HFF-Myc (cell line): ENCODE measurements around the gene CSF3R.

Experiments used
- DNase-seq: peaks from one replicate; pipeline ENCODE4 v3.0.0-alpha.2; 2011; ENCODE audit warnings: low read depth; ENCODE audit errors: extremely low read depth
- H3K4me3 ChIP-seq: replicated peaks from 2 replicates; pipeline ENCODE4 v1.5.1; 2011; ENCODE audit warnings: low read depth, mild to moderate bottlenecking, control low read depth, low read length
- TF ChIP-seq, protein P1 (sequence below): IDR thresholded peaks from 2 replicates; pipeline ENCODE4 v1.5.1; 2012; ENCODE audit warnings: mild to moderate bottlenecking, low read depth, low read length, control low read depth; ENCODE audit errors: missing control alignments

Gene CSF3R

DNA sequence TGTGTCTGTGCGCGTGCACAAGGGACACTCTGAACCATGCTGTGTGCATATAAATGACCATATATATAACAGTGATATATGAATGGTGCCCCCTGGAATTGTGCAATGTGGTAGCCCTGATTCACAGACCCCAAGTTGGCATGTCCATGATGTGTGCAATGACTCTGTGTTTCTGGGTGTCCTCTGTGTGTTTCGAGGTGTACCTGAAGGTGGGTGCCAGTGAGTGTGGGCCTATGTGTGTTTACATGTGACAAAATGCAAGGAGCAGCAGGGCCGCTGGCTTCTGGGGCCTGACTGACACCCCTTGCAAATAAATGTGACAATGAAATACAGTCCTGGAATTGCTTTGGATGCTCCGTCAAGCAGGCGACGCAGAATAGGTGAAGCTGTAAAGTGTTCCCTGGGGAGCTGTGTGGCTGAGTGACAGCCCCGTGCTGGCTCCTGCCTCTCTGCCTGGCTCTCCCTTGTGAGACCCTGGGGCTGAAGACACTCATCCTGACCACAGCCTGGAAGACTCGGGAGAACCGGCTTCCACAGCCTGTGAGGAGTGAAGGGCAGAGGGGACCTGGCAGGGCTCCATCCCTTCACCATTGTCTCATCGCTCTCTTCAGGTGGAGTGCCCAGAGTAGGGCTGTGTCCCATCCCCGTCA is 38.2 kb upstream of the CSF3R start:
- H3K4me3 ChIP-seq: no peak overlapping the region
- TF ChIP-seq, protein P1, sequence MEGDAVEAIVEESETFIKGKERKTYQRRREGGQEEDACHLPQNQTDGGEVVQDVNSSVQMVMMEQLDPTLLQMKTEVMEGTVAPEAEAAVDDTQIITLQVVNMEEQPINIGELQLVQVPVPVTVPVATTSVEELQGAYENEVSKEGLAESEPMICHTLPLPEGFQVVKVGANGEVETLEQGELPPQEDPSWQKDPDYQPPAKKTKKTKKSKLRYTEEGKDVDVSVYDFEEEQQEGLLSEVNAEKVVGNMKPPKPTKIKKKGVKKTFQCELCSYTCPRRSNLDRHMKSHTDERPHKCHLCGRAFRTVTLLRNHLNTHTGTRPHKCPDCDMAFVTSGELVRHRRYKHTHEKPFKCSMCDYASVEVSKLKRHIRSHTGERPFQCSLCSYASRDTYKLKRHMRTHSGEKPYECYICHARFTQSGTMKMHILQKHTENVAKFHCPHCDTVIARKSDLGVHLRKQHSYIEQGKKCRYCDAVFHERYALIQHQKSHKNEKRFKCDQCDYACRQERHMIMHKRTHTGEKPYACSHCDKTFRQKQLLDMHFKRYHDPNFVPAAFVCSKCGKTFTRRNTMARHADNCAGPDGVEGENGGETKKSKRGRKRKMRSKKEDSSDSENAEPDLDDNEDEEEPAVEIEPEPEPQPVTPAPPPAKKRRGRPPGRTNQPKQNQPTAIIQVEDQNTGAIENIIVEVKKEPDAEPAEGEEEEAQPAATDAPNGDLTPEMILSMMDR: no peak
- no peak for DNase-seq

DNA sequence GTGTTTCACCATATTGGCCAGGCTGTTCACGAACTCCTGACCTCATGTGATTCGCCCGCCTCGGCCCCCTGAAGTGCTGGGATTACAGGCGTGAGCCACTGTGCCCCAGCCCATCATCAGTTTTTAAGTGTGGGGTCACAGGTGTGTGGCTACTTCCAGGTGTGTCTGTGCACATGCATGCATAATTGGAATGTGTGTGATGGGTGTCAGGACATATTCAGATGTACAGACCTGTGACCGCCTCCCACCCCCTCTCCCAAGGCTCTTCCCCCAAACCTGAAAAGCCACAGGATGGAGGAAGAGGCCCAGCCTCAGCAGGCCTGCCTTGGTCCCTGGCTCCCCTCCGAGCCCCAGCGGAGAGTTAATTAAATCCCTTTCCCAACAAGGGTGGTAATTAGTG is 37.3 kb upstream of the CSF3R start:
- H3K4me3 ChIP-seq: no peak overlapping the region
- TF ChIP-seq, protein P1: no peak
- no peak for DNase-seq

DNA sequence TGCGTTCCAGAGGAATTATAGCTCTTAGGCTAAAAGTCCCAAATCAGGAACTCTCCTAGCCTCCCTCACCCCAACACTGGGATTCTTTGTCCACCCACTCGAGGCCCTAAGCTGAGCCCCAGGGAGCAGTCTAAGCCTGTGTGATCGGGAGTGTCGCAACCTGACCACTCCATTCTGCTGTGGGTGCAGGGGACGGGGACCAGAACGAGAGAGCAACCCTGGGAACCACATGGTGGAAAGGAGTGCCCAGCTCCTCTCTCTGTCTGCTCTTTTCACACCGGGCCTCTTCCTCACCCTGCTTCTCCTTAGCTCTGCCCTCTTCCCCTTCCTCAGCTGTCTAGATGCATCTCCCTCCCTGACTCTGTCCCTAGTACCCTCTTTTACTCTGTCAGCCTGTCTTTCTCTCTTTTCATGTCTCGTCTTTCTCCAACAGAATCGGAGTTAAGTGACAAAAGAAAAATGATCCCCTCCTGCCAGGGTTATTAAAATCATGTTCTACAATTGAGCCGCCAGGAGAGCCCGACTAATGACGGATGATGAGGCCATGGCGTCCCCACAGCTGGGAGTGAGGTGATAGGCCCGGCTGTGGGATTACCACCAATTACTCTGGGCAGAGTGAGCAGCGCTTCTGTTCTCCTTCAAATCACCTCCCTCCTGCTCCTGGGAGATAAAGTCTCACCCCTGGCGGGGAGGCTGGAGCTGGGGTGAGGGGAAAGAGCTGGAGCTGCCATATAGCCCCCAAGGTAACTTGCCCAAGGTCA is 34.5 kb upstream of the CSF3R start:
- no peak for DNase-seq
- H3K4me3 ChIP-seq: no peak overlapping the region
- TF ChIP-seq, protein P1: no peak

DNA sequence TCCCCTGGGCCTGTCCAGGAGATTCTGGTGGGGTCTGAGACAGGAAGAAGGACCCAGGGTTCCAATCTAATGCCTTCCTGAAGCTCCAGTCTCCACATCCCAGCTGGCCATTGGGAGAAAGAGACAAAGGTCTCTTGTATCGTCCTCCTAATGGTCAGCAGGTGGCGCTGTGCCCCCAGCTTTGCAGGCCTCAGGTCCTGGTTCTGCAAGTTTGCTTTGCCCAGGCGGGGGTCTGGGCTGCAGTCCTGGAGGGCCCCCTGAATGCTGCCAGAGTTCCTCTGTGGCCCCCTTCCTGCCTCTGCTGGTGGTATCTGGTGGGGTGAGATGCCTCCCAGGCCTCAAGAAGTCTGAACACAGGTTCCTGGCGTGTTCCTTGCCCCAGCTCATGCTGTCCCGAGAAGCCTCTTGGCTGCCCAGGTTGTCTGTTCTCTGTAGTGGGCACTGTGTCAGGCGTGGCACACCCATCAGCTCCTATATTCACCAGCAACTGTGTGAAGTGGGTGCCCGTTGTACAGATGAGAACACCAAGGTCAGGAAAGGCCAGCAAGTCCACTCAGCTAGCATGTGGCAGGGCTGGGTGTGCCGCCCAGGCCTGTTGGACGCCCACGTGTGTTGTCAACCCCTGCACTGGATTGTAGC is 33.8 kb upstream of the CSF3R start:
- DNase-seq: peak; percentile 24
- no peak overlapping the region for H3K4me3 ChIP-seq
- TF ChIP-seq, protein P1: peak; percentile 94

DNA sequence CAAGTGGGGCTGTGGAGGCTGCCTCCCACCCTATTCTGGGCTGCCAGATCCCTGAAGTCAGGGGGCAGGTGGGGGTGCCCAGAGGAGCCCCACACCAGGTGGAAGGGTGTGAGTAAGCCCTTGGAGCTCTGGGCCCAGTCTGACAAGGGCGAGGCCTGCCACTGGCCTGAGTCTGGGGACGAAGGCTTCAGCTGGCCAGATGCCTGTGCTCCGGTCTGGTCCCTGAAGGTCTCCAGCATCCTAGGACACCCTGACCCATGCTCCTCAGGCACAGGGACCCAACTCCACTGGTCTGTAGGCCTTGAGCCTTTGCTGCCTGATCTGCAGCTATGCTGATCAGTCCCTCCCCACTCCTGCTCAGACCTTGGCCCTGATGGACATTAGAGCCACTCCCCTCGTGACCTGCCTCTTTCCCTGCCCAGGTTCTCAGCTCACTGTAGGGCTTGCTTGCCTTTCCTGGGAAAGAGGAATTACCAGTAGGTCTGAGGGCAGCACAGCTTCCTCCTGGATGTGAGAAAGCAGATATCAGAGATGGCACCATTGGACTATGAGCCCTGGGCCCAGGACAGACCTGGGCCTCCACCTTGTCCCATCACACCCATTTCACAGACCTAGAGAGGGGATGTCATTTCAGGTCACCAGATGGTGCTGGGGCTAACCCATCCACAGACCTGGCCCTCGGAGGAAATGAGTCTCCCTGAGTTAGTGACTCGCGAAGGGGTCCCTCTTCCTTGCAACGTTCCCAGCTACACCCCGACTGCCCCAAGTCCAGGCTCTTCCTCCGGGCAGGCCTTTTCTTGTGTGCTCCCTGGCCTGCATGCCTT is 32.8 kb upstream of the CSF3R start:
- no peak overlapping the region for H3K4me3 ChIP-seq
- DNase-seq: no peak
- TF ChIP-seq, protein P1: no peak

DNA sequence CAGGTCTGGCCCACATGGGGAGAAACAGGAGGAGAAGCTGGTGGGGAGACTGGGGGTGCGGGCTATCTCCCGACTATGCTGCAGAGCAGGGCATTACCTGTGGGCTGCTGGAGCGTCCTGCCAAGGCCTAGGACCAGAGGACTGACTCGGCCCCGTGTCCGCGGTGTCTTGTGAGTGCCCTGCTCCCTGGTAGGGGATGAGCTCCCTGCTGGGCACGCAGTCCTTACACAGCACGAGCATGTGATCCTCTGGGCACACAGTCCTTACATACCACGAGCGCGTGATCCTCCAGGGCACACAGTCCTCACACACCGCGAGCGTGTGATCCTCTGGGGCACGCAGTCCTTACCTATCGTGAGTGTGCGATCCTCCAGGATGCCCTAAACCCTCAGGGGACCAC is 31.8 kb upstream of the CSF3R start:
- no peak for DNase-seq
- H3K4me3 ChIP-seq: no peak overlapping the region
- TF ChIP-seq, protein P1: no peak
